OCI-M1 (cell line): ENCODE results near the gene BCAS4.

Source experiments
- DNase-seq: peaks from one replicate; lab custom pipeline; 2025; lab: John Stamatoyannopoulos, UW

Gene BCAS4

GRCh38 chr20:50821994-50822393 lies 27.1 kb downstream of the BCAS4 start:
- DNase-seq, result no peak

GRCh38 chr20:50823319-50823718 lies 28.5 kb downstream of the BCAS4 start:
- no peak for DNase-seq

GRCh38 chr20:50824137-50824536 lies 29.3 kb downstream of the BCAS4 start:
- DNase-seq, result no peak

DNA sequence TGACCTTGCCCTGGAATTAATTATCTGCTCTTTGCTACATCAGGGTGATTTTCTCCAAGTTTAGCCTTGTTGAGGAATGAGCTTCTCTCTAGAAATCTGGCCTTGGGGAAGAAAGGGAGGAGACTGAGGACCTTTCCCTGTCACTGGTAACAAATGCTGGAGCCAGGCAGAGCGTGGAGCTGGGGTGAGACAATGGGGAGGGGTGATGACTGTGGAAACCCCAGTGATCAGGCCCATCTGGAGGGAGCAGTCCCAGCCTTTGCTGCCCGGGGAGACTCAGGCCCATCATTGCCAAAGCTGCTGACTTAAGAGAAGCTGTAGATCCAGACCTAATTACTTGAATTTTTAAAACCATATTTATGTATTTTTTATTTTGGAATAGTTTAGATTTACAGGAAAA lies 31.3 kb downstream of the BCAS4 start:
- no peak for DNase-seq

DNA sequence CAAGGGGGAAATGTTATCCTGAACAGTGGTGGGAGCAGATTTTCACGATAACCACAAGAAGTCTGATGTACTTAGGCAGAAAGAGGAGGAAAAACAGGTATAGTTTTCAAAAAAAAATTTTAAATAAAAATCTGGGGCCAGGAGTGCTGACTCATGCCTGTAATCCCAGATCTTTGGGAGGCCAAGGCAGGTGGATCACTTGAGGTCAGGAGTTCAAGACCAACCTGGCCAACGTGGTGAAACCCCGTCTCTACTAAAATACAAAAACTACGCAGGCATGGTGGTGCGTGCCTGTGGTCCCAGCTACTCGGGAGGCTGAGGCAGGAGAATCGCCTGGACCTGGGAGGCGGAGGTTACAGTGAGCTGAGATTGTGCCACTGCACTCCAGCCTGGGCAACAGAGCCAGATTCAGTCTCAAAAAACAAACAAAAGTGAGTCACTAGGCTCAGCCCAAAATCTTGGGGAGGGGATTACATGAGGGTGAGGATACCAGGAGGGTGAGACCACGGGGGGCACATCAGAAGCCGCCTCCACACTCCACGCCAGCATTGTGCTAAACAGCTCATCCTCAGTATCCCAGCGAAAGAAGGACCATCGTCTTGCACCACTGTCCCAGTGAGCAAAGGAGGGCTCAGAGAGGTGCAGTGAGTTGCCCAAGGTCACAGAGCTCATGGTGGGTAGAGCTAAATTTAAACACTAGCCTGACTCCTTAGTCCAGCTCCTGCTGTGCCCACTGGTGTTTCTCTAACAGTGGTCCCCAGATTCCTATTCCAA lies 33.7 kb downstream of the BCAS4 start:
- no peak for DNase-seq

DNA sequence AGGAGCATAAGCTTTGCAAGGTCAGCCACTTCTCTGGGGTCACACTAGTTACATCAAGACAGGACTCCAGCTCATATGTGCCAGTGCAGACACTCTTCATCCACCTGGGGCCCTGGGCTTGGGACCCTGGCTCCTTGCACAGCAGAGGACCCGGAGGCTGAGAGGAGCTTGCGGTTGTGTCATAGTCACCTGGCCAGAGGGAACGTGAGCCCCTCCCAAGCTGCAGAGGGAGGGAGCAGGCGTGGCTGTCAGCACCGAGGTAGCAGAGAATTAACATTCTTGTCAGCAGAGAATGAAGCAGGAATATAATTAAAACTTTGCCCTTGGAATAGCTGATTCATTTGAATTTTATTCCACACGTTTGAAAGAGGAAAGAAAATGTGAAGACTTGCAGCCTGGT lies 36.8 kb downstream of the BCAS4 start:
- DNase-seq, result no peak

DNA sequence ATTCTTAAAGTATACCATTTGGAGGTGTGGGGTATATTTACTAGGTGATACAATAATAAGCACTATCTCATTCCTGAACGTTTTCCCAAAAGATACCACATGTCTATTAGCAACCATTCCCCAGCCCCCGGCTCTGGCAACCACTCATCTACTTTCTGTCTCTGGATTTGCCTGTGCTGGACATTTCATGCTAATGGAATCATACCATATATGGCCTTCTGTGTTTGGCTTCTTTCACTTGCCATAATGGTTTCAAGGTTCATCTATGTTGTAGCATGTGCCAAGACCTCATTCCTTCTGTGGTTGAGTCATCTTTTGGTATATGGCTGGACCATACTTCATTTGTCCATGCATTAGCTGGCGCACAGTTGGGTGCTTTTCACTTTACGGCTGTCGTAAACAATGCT lies 39.7 kb downstream of the BCAS4 start:
- no peak for DNase-seq

DNA sequence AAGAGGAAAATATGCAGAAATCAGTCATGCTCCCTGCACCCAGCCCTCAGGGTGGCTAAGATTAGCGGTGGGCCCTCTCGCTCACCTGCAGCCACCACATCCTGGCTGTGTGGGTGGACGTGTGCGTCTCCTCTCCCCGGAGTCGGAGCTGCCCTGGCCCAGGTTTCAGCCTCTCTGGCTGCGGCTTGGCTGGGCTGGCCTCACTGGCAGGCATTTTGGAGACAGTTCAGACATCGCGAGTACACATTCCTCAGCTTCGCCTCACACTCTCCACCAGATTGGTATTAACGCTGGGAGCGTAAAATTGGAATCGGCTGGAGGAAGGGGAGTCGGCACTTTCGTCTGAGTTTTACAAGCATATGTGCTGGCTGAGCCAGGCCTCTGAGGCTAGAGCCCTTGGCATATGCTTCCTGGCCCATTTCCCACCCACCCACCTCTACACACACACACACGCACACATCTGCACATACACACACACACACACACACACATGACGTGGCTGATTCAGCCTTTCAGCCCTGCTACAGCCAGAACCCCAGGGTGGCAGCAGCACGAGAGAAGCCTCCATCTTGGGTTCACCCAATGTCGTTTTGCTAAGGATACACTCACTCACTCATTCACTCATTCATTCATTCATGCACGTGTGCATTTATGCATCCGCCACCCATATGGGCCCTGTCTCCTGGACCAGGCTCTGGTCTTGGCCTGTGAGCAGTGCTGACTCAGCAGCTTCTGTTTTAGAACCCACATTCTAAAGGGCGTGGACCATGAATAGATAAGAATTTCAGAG lies 42.9 kb downstream of the BCAS4 start:
- peak; percentile 69 for DNase-seq

DNA sequence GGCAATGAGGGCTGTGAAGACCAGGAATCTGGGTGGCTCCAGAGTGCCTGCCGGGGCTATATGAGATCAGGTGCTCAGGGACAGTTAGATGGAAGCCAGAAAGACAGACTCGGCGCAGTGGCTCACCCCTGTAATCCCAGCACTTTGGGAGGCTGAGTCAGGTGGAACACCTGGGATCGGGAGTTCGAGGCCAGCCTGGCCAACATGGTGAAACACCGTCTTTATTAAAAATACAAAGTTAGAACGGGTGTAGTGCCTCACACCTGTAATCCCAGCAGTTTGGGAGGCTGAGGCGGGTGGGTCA lies 43.4 kb downstream of the BCAS4 start:
- DNase-seq, result no peak

- DNase-seq, result no peak
Measured at GRCh38 chr20:50838707-50839385, 44.0 kb downstream of the BCAS4 start.

DNA sequence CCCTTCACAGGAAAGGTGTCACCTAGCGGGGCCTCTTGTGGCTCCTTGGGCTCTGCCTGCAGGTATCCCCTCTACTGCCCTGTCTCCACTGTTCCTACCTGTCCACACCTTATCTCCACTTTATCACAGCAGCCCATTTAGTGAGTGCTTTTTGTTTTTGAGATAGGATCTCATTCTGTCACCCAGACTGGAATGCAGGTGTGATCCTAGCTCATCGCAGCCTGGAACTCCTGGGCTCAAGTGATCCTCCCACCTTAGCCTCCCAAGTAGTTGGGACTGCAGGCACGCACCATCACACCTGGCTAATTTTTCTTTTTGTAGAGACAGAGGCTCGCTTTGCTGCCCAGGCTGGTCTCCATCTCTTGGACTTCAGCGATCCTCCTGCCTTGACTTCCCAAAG lies 48.0 kb downstream of the BCAS4 start:
- DNase-seq, result no peak

GRCh38 chr20:50843331-50844276 lies 48.7 kb downstream of the BCAS4 start:
- DNase-seq, result no peak

GRCh38 chr20:50844430-50845100 lies 49.7 kb downstream of the BCAS4 start:
- no peak for DNase-seq

- DNase-seq, result no peak
Measured at GRCh38 chr20:50845566-50846215, 50.8 kb downstream of the BCAS4 start.

- DNase-seq, result no peak
Measured at GRCh38 chr20:50848341-50848808, 53.5 kb downstream of the BCAS4 start.

- no peak for DNase-seq
Measured at GRCh38 chr20:50848846-50849673, 54.2 kb downstream of the BCAS4 start.

- no peak for DNase-seq
Measured at GRCh38 chr20:50850721-50851286, 55.9 kb downstream of the BCAS4 start.

GRCh38 chr20:50852085-50852484 lies 57.2 kb downstream of the BCAS4 start:
- no peak for DNase-seq

DNA sequence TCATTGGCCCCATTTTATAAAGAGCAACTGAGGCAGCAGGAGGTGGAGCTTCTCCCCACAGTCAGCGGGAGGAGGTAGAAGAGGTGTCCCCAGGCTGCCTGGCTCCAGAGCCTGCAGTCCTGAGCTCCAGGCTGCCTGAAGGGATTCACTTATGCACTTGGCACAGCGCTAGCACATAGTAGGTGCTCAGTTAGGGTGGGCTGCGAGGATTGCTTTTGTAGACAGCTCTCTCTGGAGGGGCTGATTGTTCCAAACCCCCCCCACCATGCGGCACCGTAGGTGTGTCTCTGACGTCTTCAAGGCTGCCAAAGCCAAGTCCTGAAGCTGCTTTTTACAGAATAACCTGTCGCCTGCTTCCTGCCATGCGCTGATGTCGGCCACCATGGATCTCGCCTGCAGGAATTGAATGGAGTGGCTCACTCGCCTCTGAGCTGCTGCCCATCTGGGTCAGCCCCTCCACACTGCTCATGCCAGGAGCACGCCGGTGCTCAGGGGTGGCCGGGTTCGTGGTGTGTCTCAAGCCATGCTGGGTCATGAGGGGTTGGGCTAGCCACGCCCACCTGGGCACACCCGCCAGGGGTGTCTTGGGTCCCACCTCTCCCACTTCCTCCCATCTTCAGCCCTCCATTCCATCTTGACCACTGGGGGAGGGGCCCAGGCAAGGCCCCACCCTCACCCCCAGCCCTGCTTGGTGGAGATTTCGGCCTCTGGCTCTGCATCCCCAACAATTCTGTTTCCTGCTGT lies 59.8 kb downstream of the BCAS4 start:
- no peak for DNase-seq
